ENCODE results near the gene JUNB.

The JUNB gene

DNA sequence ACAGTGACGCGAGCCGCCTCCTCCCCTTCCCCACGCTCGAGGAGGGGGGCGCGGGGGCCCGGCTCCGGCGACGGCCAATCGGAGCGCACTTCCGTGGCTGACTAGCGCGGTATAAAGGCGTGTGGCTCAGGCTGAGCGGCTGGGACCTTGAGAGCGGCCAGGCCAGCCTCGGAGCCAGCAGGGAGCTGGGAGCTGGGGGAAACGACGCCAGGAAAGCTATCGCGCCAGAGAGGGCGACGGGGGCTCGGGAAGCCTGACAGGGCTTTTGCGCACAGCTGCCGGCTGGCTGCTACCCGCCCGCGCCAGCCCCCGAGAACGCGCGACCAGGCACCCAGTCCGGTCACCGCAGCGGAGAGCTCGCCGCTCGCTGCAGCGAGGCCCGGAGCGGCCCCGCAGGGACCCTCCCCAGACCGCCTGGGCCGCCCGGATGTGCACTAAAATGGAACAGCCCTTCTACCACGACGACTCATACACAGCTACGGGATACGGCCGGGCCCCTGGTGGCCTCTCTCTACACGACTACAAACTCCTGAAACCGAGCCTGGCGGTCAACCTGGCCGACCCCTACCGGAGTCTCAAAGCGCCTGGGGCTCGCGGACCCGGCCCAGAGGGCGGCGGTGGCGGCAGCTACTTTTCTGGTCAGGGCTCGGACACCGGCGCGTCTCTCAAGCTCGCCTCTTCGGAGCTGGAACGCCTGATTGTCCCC is at the start of gene JUNB:
JUNB (plus strand) TSS at position 142 of the 706 bp plus-strand sequence; CDS start at position 428, 286 bp downstream.
- DNase-seq, result peak; percentile 91

GRCh38 chr19:12745166-12745897 is 46.0 kb upstream of the JUNB start:
- DNase-seq, result no peak

DNA sequence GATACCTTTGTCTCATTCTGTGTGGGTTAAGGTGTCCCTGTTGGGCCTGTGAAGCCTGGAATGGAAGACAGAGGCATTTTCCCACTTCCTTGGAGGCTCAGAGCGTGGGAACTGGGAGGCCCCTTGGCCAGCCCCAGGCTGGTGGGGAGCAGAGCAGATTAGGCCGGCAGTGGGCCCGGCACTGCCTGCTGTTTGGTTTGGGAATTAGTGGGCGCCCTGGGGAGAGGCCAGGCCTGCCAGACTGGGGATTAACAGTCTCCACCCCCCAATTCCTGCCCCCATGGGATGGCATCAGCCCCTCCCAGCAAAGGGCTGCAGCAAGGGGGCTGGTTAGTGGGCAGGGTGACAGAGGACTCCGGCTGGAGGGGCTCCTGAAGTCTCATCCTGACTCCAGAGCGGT is 42.8 kb upstream of the JUNB start:
- DNase-seq, result no peak

- no peak for DNase-seq
Measured at GRCh38 chr19:12749938-12750521, 41.3 kb upstream of the JUNB start.

DNA sequence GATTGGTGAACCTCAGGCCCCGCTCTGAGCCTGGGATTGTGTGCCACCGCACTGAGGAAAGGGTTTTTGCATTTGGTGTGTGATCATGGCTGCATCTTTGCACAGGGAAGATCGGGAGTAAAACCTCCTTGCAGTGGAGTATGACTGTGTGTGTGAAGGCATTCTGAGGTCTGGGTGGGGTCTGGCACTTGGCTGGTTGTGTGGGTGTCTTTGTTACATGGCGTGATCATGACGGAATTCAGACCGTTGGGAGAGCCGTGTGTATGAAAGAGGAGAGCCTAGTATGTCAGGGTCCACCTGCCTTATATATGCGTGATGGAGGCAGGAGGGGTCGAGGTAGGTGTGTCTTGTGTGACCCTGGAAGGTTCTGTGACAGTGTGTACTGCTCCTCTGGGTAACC is 40.4 kb upstream of the JUNB start:
- no peak for DNase-seq

DNA sequence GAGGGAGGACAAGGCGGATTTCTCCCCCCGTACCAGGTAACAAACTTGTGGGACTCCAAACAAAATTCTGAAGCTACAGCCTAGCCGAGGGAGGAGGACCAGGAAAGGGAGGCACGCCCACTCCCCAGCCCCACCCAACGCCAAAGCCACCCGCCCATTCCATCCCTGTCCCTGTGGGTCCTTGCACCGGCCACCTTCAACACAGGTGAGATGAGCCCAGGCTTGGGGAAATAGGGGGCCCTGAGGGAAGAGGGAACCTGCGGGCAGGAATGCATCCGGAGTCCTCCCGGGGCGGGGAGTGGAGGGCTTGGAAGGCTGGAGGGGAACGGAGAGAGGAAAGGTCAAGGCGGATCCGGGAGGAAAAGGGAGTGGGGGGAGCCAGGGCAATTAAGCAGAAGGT is 39.7 kb upstream of the JUNB start, which contains the start of gene BEST2:
BEST2 (plus strand) TSS at position 157 of the 400 bp plus-strand sequence. CDS start 802 bp downstream, outside the sequence.
- DNase-seq, result no peak

- no peak for DNase-seq
Measured at GRCh38 chr19:12752056-12752781, 39.1 kb upstream of the JUNB start.

DNA sequence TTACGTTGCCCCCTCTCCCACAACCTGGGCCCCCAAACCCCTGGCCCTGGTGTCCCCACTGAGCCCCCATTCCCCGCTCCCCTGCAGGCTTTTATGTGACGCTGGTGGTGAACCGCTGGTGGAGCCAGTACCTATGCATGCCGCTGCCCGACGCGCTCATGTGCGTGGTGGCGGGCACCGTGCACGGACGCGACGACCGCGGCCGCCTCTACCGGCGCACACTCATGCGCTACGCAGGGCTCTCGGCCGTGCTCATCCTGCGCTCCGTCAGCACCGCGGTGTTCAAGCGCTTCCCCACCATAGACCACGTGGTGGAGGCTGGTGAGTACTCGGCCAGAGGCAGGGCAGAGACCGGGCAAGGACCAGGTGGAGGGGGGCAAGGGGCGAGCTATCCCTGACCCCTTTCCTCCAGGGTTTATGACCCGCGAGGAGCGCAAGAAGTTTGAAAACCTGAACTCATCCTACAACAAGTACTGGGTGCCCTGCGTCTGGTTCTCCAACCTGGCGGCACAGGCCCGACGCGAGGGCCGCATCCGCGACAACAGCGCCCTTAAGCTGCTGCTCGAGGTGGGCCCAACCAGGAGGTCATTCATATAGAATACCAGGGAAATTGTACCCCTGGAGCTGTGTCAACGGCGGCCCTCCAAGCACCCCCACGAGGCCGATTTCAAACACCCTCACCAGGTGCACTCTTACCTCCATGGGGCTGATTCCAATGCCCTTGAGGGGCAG is 36.7 kb upstream of the JUNB start:
- no peak for DNase-seq

- no peak for DNase-seq
Measured at GRCh38 chr19:12756150-12756883, 35.0 kb upstream of the JUNB start.

GRCh38 chr19:12757544-12758274 is 33.6 kb upstream of the JUNB start:
- DNase-seq, result peak; percentile 53

DNA sequence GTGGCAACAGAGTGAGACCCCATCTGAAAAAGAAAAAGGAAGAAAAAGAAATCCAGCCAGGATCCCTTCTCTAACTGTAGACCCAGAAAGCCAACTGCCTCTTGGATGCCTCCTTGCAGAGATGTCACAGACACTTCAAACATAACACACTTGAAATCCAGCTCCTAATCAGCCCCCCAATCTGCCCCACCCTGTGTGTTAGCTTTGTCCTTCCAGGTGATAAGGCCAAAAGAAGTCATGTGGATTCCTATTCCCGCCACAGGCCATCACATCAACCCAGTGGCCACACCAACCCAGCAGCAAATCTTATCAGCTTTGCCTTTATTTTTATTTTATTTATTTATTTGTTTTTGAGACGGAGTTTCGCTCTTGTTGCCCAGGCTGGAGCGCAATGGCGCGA is 31.6 kb upstream of the JUNB start:
- no peak for DNase-seq

DNA sequence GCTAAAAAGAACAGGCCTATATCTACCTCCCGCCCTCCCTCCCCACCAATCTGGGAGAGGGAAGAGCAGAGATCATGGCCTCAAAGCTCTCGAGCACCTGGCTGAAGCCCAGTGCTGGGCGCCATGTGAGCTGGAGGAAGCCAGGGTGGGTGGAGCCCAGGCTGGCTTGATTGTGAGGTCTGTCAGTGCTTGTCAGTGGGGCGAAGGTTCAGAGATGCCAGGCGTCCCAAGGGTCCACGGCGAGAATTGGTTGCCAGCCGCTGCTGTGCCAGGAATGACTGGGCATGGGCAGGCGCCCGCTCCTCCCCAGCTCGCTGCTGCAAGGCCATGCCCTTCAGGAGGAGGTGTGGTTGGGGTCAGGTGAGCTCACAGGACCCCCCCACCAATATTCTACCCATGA is 28.2 kb upstream of the JUNB start:
- no peak for DNase-seq

GRCh38 chr19:12764698-12765097 is 26.6 kb upstream of the JUNB start:
- DNase-seq, result no peak

- no peak for DNase-seq
Measured at GRCh38 chr19:12766051-12766521, 25.2 kb upstream of the JUNB start.

- no peak for DNase-seq
Measured at GRCh38 chr19:12767150-12767549, 24.1 kb upstream of the JUNB start.

DNA sequence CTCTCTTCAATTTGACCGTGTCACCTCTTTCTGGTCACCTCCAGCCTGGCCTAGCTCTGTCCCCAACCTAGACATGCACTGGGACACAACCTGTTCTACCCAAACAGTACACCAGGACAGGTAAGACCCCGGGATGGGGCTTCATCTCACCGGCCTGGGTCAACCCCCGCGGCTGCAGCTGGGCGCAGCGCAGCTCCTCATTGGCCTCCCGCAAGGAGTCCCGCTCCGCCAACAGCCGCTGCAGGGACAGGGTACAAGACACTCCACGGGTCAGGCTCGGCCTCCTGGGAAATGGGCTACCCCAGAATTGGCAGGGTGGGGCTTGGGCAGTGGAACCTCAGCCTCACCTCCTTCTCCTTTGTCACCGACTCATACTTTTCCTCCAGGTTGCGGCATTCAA is 23.6 kb upstream of the JUNB start:
- DNase-seq, result no peak

DNA sequence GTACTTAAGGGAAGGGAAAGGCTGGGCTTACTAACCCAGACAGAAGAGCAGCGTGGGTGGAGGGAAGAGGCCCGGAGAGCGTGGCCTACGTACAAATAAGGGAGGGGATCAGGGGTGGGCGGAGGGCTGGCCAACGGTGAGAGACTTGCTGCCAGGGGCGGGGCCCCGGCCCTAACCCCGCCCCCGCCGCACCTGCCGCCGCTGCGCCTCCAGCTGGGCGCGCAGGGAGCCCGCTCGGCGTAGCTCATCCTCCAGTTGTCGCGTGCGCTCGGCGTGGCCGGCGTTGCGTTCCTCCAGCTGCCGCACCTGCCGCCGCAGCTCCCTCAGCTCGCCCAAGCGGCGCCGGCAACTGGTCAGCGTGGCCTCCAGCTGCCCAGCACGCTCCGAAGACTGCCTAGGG is 21.6 kb upstream of the JUNB start:
- peak; percentile 52 for DNase-seq

- no peak for DNase-seq
Measured at GRCh38 chr19:12770922-12771321, 20.4 kb upstream of the JUNB start.

- no peak for DNase-seq
Measured at GRCh38 chr19:12772323-12772722, 19.0 kb upstream of the JUNB start.

DNA sequence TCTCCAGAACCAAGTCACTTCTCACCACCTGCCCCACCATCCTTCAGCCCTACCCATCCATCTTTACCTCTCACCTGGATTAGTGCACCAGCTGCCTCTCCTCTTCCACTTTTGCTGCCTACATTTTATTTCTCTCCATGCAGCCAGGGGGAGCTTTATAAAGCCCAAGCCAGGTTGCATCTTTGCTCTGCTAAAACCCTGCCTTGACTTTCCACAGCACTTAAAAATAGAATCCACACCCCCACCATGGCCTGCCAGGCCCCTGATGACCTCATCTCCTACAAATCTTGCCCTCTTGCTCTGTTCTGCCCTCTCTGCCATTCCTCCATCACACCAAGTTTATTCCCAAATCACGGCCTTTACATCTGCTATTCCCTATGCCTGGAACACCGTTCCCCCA is 17.7 kb upstream of the JUNB start:
- no peak for DNase-seq

Measured in NCI-H1092 (cell line).